DMS114 treated with DMSO at 0.1 percent for 48 hours (cell line): ENCODE measurements around the gene TTR.

ENCODE experiments used
- DNase-seq: peaks from one replicate; lab custom pipeline; 2025; ENCODE audit not compliant: unreplicated experiment; lab: John Stamatoyannopoulos, UW

The TTR gene

GRCh38 chr18:31578126-31578525 lies 13.6 kb upstream of the TTR start:
- no peak for DNase-seq

GRCh38 chr18:31579375-31579774 lies 12.3 kb upstream of the TTR start:
- no peak for DNase-seq

- DNase-seq = no peak
These were observed 10.0 kb upstream of the TTR start for GRCh38 chr18:31581498-31582197.

GRCh38 chr18:31583185-31583854 lies 8.4 kb upstream of the TTR start:
- DNase-seq = no peak

- no peak for DNase-seq
These were observed 5.7 kb upstream of the TTR start for GRCh38 chr18:31585991-31586390.

GRCh38 chr18:31586616-31587015 lies 5.1 kb upstream of the TTR start:
- no peak for DNase-seq

- no peak for DNase-seq
These were observed 4.1 kb upstream of the TTR start for GRCh38 chr18:31587529-31587928.

GRCh38 chr18:31590570-31590969 lies 1.1 kb upstream of the TTR start:
- no peak for DNase-seq

GRCh38 chr18:31591113-31591512 lies 564 bp upstream of the TTR start:
- DNase-seq = no peak

- DNase-seq = no peak
These were observed 955 bp downstream of the TTR start for GRCh38 chr18:31592506-31593157.

GRCh38 chr18:31595121-31595771 lies 3.6 kb downstream of the TTR start:
- no peak for DNase-seq

- DNase-seq = no peak
These were observed 4.6 kb downstream of the TTR start for GRCh38 chr18:31596081-31596872.

- DNase-seq = no peak
These were observed 6.5 kb downstream of the TTR start for GRCh38 chr18:31598021-31598805.

- DNase-seq = no peak
These were observed 11.6 kb downstream of the TTR start for GRCh38 chr18:31603315-31603714.

GRCh38 chr18:31606265-31606664 lies 14.6 kb downstream of the TTR start:
- no peak for DNase-seq

GRCh38 chr18:31607384-31607783 lies 15.7 kb downstream of the TTR start:
- DNase-seq = no peak

- no peak for DNase-seq
These were observed 18.2 kb downstream of the TTR start for GRCh38 chr18:31609886-31610285.

- DNase-seq = no peak
These were observed 18.9 kb downstream of the TTR start for GRCh38 chr18:31610286-31611205.

- no peak for DNase-seq
These were observed 19.8 kb downstream of the TTR start for GRCh38 chr18:31611511-31611910.
